GF-D8 (cell line): ENCODE data around the gene ENKD1.

Experiments
- DNase-seq: peaks from one replicate; lab custom pipeline; 2025; lab: John Stamatoyannopoulos, UW

The ENKD1 gene

DNA sequence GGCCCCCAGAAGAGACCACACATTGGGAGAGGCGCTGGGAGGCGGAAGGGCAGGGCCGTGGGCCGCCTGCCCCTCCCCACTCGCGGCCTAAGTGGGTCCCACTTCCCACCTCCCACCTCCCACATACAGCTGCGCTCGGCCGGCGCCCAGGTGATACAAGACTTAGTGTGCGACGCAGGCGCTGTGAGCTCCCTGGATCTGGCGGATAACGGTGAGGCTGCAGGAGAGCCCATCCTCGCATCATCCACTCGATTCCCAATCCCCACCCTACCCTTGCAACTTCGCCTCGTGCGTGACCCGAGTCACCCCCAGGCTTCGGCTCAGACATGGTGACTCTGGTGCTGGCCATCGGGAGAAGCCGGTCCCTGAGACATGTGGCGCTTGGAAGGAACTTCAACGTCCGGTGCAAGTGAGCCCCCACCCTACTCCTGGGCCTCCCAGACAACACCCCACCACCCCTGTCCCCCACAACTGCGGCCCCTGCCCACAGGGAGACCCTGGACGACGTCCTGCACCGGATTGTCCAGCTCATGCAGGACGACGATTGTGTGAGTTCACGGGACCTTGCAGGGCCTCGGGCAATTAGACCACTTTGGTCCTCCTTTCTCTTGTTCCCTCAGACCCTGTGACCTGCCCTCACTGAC, 17.7 kb downstream of the ENKD1 start:
- DNase-seq, result no peak

DNA sequence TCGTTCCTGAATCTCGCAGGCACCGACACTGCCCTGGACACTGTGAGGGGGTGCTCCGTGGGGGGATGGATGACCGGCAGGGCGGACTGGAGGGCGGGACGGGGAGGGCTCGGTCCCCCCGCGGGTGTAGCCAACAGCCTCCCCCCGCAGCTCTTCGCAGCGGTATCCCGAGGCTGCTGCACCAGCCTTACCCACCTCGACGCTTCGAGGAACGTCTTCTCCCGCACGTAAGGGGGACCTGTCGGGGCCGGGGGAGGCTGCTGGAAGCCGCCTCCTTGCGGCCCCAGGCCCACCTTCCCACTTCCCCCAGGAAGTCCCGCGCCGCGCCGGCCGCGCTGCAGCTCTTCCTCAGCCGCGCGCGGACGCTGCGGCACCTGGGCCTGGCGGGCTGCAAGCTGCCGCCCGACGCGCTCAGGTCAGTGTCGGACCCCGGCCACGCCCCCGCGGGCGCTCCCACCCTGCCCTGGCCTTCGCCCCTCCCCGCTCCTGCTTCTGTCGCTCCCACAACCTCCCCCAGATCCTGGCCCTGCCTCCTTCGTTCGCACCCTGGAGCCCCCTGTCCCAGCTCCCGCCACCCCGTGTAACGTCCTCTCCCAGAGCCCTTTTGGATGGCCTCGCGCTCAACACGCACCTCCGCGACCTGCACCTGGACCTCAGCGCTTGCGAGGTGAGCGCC, 18.3 kb downstream of the ENKD1 start:
- DNase-seq, result no peak

- DNase-seq, result no peak
Measured at GRCh38 chr16:67647681-67648080, 18.9 kb downstream of the ENKD1 start.

GRCh38 chr16:67647111-67647651, 19.4 kb downstream of the ENKD1 start:
- DNase-seq, result no peak

DNA sequence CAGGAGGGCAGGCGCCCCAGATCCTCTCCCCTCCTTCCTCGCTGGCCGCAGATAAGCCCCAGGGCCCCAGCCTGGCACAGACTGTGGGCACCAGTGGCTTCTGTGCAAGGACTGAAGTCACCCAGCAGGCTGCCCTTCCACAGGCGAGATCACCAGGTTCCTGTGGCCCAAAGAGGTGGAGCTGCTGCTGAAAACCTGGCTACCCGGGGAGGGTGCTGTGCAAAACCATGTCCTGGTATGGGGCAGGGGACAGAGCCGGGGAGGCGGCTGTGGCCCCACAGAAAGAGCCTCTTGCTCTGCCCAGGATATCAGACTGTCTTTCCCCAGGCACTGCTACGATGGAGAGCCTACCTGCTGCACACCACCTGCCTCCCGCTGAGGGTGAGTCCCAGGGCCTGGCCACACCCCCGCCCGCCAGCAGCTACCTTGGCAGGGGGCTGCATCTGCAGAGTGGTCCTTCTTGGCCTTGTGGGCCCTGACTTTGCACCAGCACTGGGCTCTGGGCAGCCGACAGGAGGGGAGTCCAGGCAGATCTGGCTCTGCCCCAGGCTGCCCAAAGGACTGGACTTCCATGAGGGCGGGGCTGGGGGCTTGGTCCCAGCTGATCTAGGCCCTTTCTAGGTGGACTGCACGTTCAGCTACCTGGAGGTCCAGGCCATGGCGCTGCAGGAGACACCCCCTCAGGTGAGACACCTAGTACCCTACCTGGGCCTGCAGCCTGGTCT, 21.0 kb downstream of the ENKD1 start:
- no peak for DNase-seq

- DNase-seq, result no peak
Measured at GRCh38 chr16:67644038-67644437, 22.5 kb downstream of the ENKD1 start.

GRCh38 chr16:67641779-67642708, 24.5 kb downstream of the ENKD1 start:
- peak; percentile 56 for DNase-seq

DNA sequence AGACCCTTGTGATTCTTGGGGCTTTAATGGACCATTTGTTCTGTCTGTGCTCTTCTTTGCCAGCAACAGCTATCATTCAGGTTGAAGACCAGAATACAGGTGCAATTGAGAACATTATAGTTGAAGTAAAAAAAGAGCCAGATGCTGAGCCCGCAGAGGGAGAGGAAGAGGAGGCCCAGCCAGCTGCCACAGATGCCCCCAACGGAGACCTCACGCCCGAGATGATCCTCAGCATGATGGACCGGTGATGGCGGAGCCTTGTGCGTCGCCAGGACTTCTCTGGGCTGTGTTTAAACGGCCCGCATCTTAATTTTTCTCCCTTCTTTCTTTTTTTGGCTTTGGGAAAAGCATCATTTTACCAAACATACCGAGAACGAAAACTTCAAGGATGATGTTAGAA, 28.9 kb downstream of the ENKD1 start:
- DNase-seq, result no peak

GRCh38 chr16:67636713-67637112, 29.8 kb downstream of the ENKD1 start:
- DNase-seq, result no peak

DNA sequence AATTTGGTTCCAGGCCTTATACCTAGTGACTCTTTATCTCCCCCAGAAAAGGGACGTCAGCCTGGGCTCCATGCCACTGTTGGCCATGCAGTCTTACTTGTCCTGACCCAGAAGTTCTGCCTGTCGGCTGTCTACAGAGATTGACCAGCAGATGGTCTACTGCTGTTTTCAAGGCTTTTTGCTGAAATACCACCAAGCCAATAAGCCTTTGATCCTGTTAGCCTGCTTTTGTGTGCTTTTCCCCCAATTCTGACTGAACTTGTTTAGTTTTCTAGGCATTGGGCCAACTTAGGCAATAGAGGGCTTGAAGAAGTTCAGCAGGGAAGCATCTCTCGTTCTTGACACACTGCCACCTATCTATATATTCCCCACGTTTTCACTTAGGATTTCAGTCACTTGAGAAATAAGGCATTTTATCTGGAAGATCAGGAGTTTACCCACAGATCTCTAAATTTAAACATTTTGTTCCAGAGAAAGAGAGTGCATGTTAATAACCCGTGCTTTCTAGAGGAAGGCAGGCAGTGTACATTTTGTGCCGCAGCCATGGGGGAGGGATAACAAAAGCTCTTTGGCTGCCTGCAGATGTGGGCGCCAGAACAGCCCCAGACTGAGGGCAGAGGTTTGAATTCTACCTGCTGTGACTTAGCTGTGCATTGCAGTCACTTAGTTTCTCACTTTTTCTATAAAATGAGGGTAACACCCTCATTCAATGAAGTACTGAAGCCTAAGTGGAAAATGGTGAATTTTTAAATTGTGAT, 34.0 kb downstream of the ENKD1 start:
- no peak for DNase-seq

DNA sequence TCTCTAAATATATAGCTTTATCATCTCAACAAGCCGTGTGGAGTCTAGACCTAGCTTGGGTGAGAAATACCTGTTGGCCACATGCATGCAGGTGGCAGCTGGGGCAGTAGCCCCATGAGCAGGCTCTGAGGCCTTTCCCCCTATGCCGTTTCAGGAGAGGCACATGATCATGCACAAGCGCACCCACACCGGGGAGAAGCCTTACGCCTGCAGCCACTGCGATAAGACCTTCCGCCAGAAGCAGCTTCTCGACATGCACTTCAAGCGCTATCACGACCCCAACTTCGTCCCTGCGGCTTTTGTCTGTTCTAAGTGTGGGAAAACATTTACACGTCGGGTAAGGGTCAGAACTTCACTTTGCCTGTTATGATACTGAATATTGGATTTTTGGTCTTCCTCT, 38.3 kb downstream of the ENKD1 start:
- no peak for DNase-seq

GRCh38 chr16:67613808-67614207, 52.7 kb downstream of the ENKD1 start:
- no peak for DNase-seq
